Non-pigmented ciliary epithelial cell (primary cell): ENCODE measurements around the gene CPLANE2.

Experiments used
- DNase-seq: peaks from one replicate; pipeline ENCODE4 v3.0.0-alpha.2; 2010; ENCODE audit warnings: low read depth

Gene CPLANE2

DNA sequence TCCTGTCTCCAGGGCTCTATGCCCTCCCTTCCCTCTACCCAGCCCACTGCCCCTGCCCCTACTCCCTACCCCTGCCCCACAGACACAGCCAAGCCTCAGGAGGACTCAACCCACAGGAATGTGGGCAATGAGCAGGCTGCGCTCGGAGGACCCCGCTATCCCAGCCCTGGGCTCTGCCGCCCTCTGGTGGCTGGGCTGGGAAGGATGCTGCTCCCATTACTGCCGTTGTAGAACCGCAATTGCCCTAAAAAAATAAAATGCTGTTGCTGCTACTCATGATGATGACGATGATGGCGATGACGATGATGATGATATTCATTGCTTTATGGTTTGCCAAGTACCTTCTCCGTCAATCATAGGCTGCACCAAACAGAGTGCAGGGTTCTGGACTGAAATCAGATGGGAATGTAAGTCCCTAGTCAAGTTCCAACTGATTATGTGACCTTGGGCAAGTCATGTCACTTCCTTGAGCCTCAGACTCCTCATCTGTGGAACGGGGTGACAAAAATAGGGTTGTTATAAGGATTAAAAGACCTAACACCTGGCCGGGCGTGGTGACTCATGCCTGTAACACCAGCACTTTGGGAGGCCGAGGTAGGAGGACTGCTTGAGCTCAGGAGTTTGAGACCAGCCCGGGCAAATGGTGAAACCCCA lies 49.1 kb downstream of the CPLANE2 start:
- DNase-seq, result no peak

DNA sequence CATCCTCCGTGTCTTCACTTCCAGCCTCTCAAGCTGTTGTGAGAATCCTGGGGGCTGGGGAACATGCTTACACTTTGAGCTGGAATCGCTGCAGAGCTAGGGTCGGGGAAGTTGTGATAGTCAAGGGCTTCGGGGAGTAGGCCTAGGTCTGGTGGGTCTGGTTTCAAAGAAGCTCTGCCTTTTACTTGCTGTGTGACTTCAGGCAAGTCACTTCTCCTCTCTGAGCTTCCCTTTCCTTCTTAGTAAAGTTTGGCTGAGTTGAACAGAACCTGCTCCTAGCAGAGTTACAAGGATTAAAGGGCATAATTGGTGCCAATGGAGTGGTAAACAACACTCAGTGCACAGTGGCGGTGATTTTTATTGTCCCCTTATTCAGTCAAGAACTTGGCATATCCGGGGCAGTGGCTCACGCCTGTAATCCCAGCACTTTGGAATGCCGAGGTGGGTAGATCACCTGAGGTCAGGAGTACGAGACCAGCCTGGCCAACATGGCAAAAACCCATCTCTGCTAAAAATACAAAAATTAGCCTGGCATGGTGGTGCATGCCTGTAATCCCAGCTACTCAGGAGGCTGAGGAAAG lies 50.2 kb downstream of the CPLANE2 start:
- DNase-seq, result no peak

DNA sequence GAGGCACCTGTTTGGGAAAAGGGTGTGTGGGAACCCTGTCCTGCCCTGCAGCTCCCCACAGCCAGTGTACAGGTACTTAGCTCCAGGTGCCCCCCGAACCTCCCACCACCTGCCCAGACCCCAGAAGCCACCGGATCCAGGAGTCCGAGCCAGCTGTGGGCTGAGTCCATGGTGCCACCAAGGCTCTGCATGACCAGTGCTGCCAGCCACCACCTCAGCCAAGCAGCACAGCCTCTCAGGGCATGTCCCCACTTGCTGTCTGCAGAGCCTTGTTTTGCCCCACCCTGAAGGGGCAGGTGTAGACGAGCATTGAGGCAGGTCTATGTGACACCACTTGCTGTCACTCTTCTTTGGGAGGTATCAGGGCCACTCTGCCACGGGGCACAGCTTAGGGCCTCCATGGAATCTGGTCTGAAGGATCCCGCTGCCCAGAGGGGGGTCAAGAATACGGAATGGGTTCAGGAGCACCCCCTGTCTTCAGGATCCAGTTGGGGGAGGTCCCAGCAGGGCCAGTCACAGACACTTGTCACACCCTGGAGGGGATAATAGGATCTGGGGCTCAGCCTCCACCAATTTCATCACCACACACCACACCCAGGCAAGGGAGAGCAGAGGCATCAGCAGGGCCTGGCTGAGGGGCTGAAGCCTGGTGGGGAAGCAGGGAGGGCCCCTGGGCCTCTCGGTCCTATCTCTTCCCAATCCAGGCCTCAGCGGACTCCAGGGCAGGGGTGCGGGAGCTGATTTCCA lies 52.3 kb downstream of the CPLANE2 start:
- no peak for DNase-seq

DNA sequence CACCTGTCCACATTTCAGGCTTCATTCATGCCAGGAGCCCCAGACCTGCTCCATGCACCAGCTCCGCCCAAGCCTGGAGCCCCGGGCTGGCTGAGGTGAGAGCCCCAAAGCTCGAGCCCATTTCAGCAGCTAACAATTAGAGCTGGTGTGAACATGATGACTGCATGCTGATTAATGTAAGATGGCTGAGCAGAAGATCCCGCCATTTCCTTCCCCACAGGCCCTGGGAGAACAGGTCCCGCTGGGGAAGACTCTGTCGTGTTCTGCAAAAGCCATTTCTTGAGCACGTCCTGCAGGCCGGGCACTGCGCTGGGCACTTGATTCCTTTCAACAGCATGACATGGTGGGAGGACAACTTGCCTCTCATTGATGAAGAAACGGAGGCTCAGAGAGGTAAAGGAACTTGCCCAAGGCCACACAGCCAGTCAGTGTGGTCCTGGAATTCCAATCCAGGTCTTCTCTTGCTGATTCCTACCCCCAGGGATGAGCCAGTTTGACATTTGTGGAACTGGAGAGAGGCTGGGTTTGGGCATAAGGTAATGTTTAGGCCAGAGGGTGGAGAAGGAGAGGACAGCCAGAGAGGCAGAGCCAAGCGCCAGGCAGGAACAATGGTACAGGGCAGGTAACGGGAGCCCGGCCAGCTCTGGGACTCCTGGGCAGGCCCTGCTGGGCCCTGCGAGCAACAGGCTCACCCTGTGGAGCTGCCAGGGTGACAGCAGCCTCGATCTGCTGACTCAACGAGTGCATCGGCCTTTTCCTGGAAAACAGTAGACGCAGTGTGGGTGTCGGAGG lies 53.0 kb downstream of the CPLANE2 start:
- no peak for DNase-seq

- DNase-seq, result no peak
Observed at GRCh38 chr1:16183179-16183578, 53.8 kb downstream of the CPLANE2 start.

DNA sequence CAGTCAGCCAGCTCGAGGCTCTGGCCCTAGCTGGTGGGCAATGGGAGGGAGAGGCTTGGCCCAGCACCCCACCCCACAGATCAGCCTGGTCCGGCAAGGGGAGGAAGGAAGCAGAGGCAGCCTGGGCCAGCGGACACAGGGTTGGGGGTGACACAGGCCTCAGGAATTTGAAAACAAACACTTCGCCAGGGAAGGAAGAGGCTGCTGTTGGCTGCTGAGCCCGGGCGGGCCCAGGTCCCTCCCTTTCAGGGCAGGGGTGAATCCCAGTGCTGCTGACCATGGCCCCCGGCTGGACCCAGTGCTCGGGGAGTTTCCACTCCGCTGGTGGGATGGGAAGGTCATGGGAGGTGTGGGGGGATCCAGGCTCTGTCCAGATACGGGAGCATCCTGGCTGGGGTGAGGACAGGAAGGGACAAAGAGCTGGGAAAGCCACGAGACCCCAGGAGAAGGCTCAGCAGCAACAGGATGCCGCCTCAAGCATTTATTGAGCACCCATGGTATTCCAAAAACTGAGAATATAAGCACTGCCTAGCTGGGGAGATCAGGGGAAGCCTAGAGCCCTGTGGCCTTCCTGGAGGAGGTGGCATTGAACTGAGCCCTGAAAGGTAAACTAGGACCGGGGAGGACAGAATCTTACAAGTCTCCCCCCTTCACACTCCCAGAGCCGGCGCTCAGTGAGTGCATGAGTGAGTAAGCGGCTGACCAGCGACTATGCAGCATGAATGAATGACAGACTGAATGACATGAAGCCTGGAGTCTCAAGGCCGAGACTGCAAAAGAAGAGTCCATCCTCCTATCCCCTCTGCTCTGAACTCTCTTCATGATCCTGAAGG lies 54.9 kb downstream of the CPLANE2 start:
- peak; percentile 63 for DNase-seq
